Karpas-422 (cell line): ENCODE measurements around the gene TFB2M. TPM values are rescaled to one million over a fixed set of nuclear protein-coding genes. Genes with fewer than 3 reads are reported as not detected.

Source experiments
- DNase-seq: peaks from one replicate; pipeline ENCODE4 v3.0.0-alpha.2; 2015
- H2AFZ ChIP-seq: fragments of 200-600 bp; sonication (generic); 2 replicates; pipeline ENCODE4 v1.6.1; 2014; ENCODE audit warnings: antibody characterized with exemption, low read length, mixed read lengths
- H3K27ac ChIP-seq: fragments of 200-600 bp; sonication (generic); 2 replicates; pipeline ENCODE4 v1.5.1; 2014; ENCODE audit warnings: mild to moderate bottlenecking, low read length, moderate library complexity
- H3K27me3 ChIP-seq: fragments of 200-600 bp; sonication (generic); 2 replicates; pipeline ENCODE4 v1.6.1; 2014; ENCODE audit warnings: low read length, mixed read lengths
- H3K36me3 ChIP-seq: fragments of 200-600 bp; sonication (generic); 2 replicates; pipeline ENCODE4 v1.6.1; 2014; ENCODE audit warnings: low read length, mixed read lengths; ENCODE audit not compliant: insufficient read depth
- H3K4me1 ChIP-seq: fragments of 200-600 bp; sonication (generic); 2 replicates; pipeline ENCODE4 v1.6.1; 2014; ENCODE audit warnings: mild to moderate bottlenecking, low read length, mixed read lengths
- H3K4me2 ChIP-seq: fragments of 200-600 bp; sonication (generic); 2 replicates; pipeline ENCODE4 v1.6.1; 2014; ENCODE audit warnings: low read length, low read depth, mild to moderate bottlenecking; ENCODE audit not compliant: poor library complexity, severe bottlenecking
- H3K4me3 ChIP-seq: fragments of 200-600 bp; sonication (generic); 2 replicates; pipeline ENCODE4 v1.5.1; 2014; ENCODE audit warnings: mild to moderate bottlenecking, antibody characterized with exemption, low read length, mixed read lengths
- H3K79me2 ChIP-seq: fragments of 200-600 bp; sonication (generic); 2 replicates; pipeline ENCODE4 v1.6.1; 2014; ENCODE audit warnings: mild to moderate bottlenecking, low read length, mixed read lengths
- H3K9ac ChIP-seq: fragments of 200-600 bp; sonication (generic); 2 replicates; pipeline ENCODE4 v1.6.0; 2014; ENCODE audit warnings: low read length
- H3K9me2 ChIP-seq: fragments of 200-600 bp; sonication (generic), shearing (Covaris generic); replicated peaks from 2 replicates; pipeline ENCODE4 v1.6.0; 2014; ENCODE audit warnings: mild to moderate bottlenecking, low read length, moderate library complexity; ENCODE audit not compliant: insufficient read depth
- H3K9me3 ChIP-seq: fragments of 300-700, 200-600 bp; sonication (generic); 2 replicates; pipeline ENCODE4 v1.6.1; 2014; ENCODE audit warnings: low read length, mixed read lengths
- H4K20me1 ChIP-seq: fragments of 200-600 bp; sonication (generic); 2 replicates; pipeline ENCODE4 v1.6.1; 2014; ENCODE audit warnings: mild to moderate bottlenecking, antibody characterized with exemption, low read length, low read depth; ENCODE audit not compliant: insufficient read depth
- total RNA-seq: library from RNA; depleted of rRNA; stranded (reverse); fragments of >200 nt; shearing (Covaris generic); gene quantifications from 2 replicates; pipeline ENCODE4 v1.2.3, GENCODE V29; 2014; ENCODE audit warnings: low replicate concordance

Gene TFB2M
- total RNA-seq, 1 experiment from 2014 or later: 20.5 TPM

GRCh38 chr1:246558041-246558440 lies 8.0 kb downstream of the TFB2M start:
- Histone ChIP-seq H3K4me3 (no peak overlapping the region), H4K20me1 (no peaks in the 10 kb centered on the region), H3K4me2 (no peak overlapping the region), H3K27me3 (no peaks in the 10 kb centered on the region), H2AFZ (no peak overlapping the region), H3K4me1 (no peaks in the 10 kb centered on the region), H3K36me3 (peaks cover 52% of the 10 kb centered on the region), H3K27ac (no peak overlapping the region), H3K9me3 (no peaks in the 10 kb centered on the region), H3K9ac (no peak overlapping the region), H3K9me2 (no peaks in the 10 kb centered on the region), H3K79me2 (peaks cover 71% of the 10 kb centered on the region)
- DNase-seq: no peak

DNA sequence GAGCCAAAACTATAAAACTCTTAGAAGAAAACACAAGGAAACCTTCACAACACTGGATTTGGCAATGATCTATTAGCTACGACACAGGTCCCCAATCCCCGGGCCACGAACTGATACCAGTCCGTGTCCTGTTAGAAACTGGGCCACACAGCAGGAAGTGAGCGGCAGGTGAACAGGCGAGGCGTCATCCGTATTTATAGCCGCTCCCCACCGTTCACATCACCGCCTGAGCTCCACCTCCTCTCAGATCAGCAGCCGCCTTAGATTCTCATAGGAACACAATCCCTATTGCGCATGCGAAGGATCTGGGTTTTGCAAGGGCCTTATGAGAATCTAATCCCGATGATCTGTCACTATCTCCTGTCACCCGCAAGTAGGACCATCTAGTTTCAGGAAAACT lies 11.9 kb downstream of the TFB2M start:
- Histone ChIP-seq H2AFZ (no peak overlapping the region), H4K20me1 (no peaks in the 10 kb centered on the region), H3K4me3 (no peak overlapping the region), H3K9me3 (no peaks in the 10 kb centered on the region), H3K27me3 (no peaks in the 10 kb centered on the region), H3K4me2 (no peak overlapping the region), H3K27ac (no peak overlapping the region), H3K9me2 (no peaks in the 10 kb centered on the region), H3K36me3 (peaks cover 53% of the 10 kb centered on the region), H3K79me2 (peaks cover 51% of the 10 kb centered on the region), H3K4me1 (no peaks in the 10 kb centered on the region), H3K9ac (no peak overlapping the region)
- no peak for DNase-seq

DNA sequence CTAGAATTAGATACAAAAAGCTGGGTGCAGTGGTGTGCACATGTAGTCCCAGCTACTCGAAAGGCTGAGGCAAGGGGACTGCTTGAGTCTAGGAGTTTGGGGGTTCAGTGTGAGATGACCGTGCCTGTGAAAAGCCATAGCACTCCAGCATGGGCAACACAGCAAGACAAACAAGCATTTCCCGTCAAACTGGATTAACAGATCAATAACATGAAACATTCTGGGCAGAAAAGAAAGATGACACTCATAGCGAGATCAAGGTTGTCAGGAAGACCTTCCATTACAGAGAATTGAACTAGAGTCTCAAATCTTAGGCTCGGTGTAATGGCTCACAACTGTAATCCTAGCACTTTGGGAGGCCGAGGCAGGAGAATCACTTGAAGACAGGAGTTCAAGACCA lies 14.0 kb downstream of the TFB2M start:
- no peak for DNase-seq
- H3K27ac ChIP-seq: no peak overlapping the region
- H3K9me2 ChIP-seq: no peaks in the 10 kb centered on the region
- peaks cover 34% of the 10 kb centered on the region for H3K79me2 ChIP-seq
- H3K4me3 ChIP-seq: no peak overlapping the region
- no peaks in the 10 kb centered on the region for H4K20me1 ChIP-seq
- H3K9me3 ChIP-seq: no peaks in the 10 kb centered on the region
- no peak overlapping the region for H2AFZ ChIP-seq
- H3K9ac ChIP-seq: no peak overlapping the region
- H3K36me3 ChIP-seq: peaks cover 58% of the 10 kb centered on the region
- H3K4me1 ChIP-seq: no peaks in the 10 kb centered on the region
- H3K4me2 ChIP-seq: no peak overlapping the region
- H3K27me3 ChIP-seq: no peaks in the 10 kb centered on the region

DNA sequence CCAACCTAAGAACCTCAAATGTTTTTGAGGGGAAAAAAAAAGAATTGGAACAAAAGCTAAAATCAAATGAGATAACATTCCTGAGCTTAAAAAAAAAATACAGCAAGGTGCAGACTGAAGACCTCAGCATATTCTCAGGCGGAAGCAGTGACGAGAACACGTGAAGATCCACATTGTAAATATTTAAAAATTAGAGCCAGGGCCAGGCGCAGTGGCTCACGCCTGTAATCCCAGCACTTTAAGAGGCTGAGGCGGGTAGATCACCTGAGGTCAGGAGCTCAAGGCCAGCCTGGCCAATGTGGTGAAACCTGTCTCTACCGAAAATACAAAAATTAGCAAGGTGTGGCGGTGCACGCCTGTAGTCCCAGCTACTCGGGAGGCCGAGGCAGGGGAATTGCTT lies 15.7 kb downstream of the TFB2M start:
- H3K27me3 ChIP-seq: no peaks in the 10 kb centered on the region
- no peaks in the 10 kb centered on the region for H3K9me2 ChIP-seq
- no peak for DNase-seq
- no peaks in the 10 kb centered on the region for H3K4me1 ChIP-seq
- no peaks in the 10 kb centered on the region for H4K20me1 ChIP-seq
- no peak overlapping the region for H2AFZ ChIP-seq
- H3K9ac ChIP-seq: no peak overlapping the region
- no peak overlapping the region for H3K4me2 ChIP-seq
- H3K9me3 ChIP-seq: no peaks in the 10 kb centered on the region
- H3K36me3 ChIP-seq: peaks cover 47% of the 10 kb centered on the region
- no peak overlapping the region for H3K4me3 ChIP-seq
- no peak overlapping the region for H3K27ac ChIP-seq
- peaks cover 23% of the 10 kb centered on the region for H3K79me2 ChIP-seq

- H3K4me1 ChIP-seq: no peaks in the 10 kb centered on the region
- H3K9me2 ChIP-seq: no peaks in the 10 kb centered on the region
- no peak overlapping the region for H3K9ac ChIP-seq
- no peaks in the 10 kb centered on the region for H4K20me1 ChIP-seq
- H3K27ac ChIP-seq: no peak overlapping the region
- no peak for DNase-seq
- no peak overlapping the region for H3K4me2 ChIP-seq
- no peaks in the 10 kb centered on the region for H3K27me3 ChIP-seq
- H3K9me3 ChIP-seq: no peaks in the 10 kb centered on the region
- H3K79me2 ChIP-seq: peaks cover 17% of the 10 kb centered on the region
- H3K36me3 ChIP-seq: peaks cover 42% of the 10 kb centered on the region
- no peak overlapping the region for H3K4me3 ChIP-seq
- H2AFZ ChIP-seq: no peak overlapping the region
Measured at GRCh38 chr1:246549665-246550064, 16.4 kb downstream of the TFB2M start.

DNA sequence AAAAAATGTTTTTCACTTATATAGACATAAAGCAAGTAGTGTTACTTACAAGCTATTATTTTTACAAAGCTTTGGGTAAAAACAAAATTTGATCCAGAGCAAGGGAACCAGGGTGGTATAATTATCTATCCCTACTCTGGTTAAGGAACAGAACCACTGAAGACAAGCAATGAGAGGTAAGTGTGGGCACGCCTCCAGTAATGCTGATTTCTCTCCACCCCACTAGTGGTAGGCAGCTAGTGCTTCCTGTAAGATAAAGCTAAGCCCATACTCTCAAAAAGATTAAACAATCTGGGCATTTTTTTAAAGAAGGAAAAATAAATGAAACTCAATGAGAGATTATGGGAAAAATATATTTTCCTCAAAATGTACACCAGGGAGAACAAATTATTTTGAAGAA lies 22.1 kb downstream of the TFB2M start:
- no peak for DNase-seq
- Histone ChIP-seq H3K27ac (no peak overlapping the region), H3K9ac (no peak overlapping the region), H3K9me2 (no peaks in the 10 kb centered on the region), H2AFZ (no peak overlapping the region), H3K79me2 (no peaks in the 10 kb centered on the region), H3K9me3 (no peaks in the 10 kb centered on the region), H3K27me3 (no peaks in the 10 kb centered on the region), H3K4me1 (no peaks in the 10 kb centered on the region), H4K20me1 (no peaks in the 10 kb centered on the region), H3K4me2 (no peak overlapping the region), H3K4me3 (no peak overlapping the region), H3K36me3 (peaks cover 53% of the 10 kb centered on the region)

DNA sequence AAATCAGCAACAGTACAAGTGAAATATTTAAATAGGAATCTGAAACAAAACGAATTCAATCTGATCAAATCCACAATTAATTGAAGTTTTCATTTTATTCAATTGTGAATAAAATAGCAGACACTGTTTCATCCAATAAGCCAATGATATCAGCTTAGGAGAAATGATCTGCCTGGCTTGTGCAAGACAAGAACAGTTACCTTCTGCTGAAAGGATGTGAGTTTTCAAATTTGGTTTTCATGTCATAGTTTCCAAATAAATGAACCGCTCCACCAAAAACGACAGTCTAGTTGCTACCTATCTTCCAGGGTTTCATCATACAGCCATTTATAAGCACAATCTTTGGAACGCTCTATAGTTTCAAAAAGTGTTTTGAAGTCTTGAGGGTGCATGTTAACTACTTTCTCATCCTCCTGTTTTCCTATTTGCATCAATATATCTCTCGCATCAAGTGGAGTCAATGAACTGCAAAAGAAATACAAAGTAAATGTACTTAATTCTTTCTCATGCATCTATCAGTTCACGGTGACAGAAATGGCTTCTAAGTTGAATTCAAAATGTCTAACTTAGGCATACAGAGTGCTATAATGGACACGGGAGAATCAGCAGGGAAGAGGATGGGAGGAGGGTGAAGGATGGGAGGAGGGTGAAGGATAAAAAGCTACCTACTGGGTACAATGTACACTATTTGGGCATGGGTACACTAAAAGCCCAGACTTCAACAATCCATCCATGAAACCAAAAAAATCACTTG lies 25.1 kb downstream of the TFB2M start:
- H3K79me2 ChIP-seq: no peaks in the 10 kb centered on the region
- no peak overlapping the region for H3K4me3 ChIP-seq
- peaks cover 35% of the 10 kb centered on the region for H3K36me3 ChIP-seq
- no peak overlapping the region for H3K9ac ChIP-seq
- no peaks in the 10 kb centered on the region for H3K9me2 ChIP-seq
- H3K27me3 ChIP-seq: no peaks in the 10 kb centered on the region
- no peak overlapping the region for H3K27ac ChIP-seq
- DNase-seq: no peak
- no peaks in the 10 kb centered on the region for H4K20me1 ChIP-seq
- no peaks in the 10 kb centered on the region for H3K9me3 ChIP-seq
- no peak overlapping the region for H3K4me2 ChIP-seq
- H3K4me1 ChIP-seq: no peaks in the 10 kb centered on the region
- H2AFZ ChIP-seq: no peak overlapping the region

DNA sequence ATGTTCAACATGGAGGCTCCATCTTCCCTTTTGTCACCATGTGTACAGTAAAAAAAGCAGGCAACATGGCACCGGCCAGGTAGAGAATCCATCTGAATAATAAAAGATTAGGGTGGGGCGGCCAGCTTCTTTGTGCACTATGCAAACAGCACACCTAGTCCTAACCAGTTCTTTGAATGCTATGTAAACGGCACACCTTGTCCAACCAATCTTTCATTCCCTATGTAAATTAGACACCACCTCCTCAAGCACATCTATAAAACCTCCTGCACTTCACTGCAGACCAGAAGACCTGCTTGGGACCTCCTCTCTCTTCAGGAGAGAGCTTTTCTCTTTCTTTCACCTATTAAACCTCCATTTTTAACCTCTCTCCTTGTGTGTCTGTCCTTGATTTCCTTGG lies 28.2 kb downstream of the TFB2M start:
- Histone ChIP-seq H2AFZ (no peak overlapping the region), H3K27me3 (no peaks in the 10 kb centered on the region), H3K4me3 (no peak overlapping the region), H3K9me2 (no peaks in the 10 kb centered on the region), H3K9me3 (no peaks in the 10 kb centered on the region), H3K4me2 (no peak overlapping the region), H3K9ac (no peak overlapping the region), H4K20me1 (no peaks in the 10 kb centered on the region), H3K27ac (no peak overlapping the region), H3K36me3 (peaks cover 19% of the 10 kb centered on the region), H3K79me2 (no peaks in the 10 kb centered on the region), H3K4me1 (no peaks in the 10 kb centered on the region)
- DNase-seq: no peak
